ENCODE results near the gene LSM7.

DNA sequence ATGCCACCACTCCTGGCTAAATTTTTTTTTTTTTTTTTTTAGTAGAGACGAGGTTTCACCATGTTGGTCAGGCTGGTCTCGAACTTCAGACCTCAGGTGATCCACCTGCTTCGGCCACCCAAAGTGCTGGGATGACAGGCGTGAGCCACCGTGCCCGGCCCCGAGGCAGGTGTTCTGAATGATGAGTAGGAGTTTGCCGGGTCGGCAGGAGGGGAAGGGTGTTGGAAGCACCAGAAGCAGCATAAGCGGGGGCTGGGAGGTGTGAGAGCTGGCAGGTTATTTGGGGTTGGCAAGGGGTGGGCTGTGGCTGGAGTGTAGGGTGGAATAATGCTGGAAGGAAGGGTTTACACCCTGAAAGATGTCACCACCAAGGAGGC is 1.9 kb upstream of the LSM7 start:
- no peak for TF ChIP-seq CTCF (IDR thresholded peaks at IDR 0.05)
- no peak for TF ChIP-seq POLR2A (IDR thresholded peaks at IDR 0.05)
